HEK293T (cell line): Measurements from ENCODE around the gene GLRX2.
"Not testable (repeated sequence)": the region's sequence is repeated elsewhere in the genome, so short reads cannot be mapped to it uniquely, and the experiment has no call there.

ENCODE experiments used
- CTCF ChIA-PET: fragments of 350-600 bp; formaldehyde crosslinking; extraction: SDS; loops from one replicate; lab custom pipeline; 2021; ENCODE audit warnings: antibody characterized with exemption, inconsistent platforms; lab: Yijun Ruan, JAX
- POLR2A ChIA-PET: fragments of 350-600 bp; formaldehyde crosslinking; extraction: SDS; loops from one replicate; lab custom pipeline; 2020; ENCODE audit warnings: antibody characterized with exemption, inconsistent platforms; lab: Yijun Ruan, JAX
- DNase-seq: peaks from one replicate; pipeline ENCODE4 v3.0.0; 2012; ENCODE audit warnings: mixed read lengths; ENCODE audit errors: extremely low spot score
- ARNT ChIP-seq: fragments of 450-650 bp; IDR thresholded peaks from 2 replicates; pipeline ENCODE4 v1.6.1; 2017; ENCODE audit warnings: mild to moderate bottlenecking
- BHLHE40 ChIP-seq: fragments of 450-650 bp; IDR thresholded peaks from 2 replicates; pipeline ENCODE4 v1.6.1; 2016; ENCODE audit warnings: mild to moderate bottlenecking, moderate library complexity, borderline replicate concordance
- CTBP1 ChIP-seq: fragments of 450-650 bp; IDR thresholded peaks from 2 replicates; pipeline ENCODE4 v1.6.1; 2016; ENCODE audit warnings: borderline replicate concordance
- ELF4 ChIP-seq: fragments of 450-650 bp; IDR thresholded peaks from 2 replicates; pipeline ENCODE4 v1.6.1; 2017; ENCODE audit warnings: antibody characterized with exemption
- FOXA1 ChIP-seq: fragments of 450-650 bp; IDR thresholded peaks from 2 replicates; pipeline ENCODE4 v1.6.1; 2016; ENCODE audit warnings: mild to moderate bottlenecking
- FOXK2 ChIP-seq: fragments of 450-650 bp; IDR thresholded peaks from 2 replicates; pipeline ENCODE4 v1.6.1; 2016; ENCODE audit warnings: mild to moderate bottlenecking
- FOXM1 ChIP-seq: fragments of 450-650 bp; IDR thresholded peaks from 2 replicates; pipeline ENCODE4 v1.6.1; 2017; ENCODE audit warnings: mild to moderate bottlenecking, borderline replicate concordance
- HDGF ChIP-seq: fragments of 450-650 bp; IDR thresholded peaks from 2 replicates; pipeline ENCODE4 v1.6.1; 2017; ENCODE audit warnings: antibody characterized with exemption, borderline replicate concordance
- L3MBTL2 ChIP-seq: fragments of 450-650 bp; conservative IDR thresholded peaks from 2 replicates; pipeline ENCODE4 v1.6.1; 2016; ENCODE audit warnings: mild to moderate bottlenecking
- LEF1 ChIP-seq: fragments of 450-650 bp; IDR thresholded peaks from 2 replicates; pipeline ENCODE4 v1.6.1; 2017; ENCODE audit warnings: mild to moderate bottlenecking, borderline replicate concordance
- NFRKB ChIP-seq: fragments of 450-650 bp; IDR thresholded peaks from 2 replicates; pipeline ENCODE4 v1.6.1; 2016; ENCODE audit warnings: mild to moderate bottlenecking, moderate library complexity
- SP1 ChIP-seq: fragments of 450-650 bp; IDR thresholded peaks from 2 replicates; pipeline ENCODE4 v1.6.1; 2017
- SUZ12 ChIP-seq: fragments of 450-650 bp; IDR thresholded peaks from 2 replicates; pipeline ENCODE4 v1.6.1; 2016; ENCODE audit warnings: mild to moderate bottlenecking
- TARDBP ChIP-seq: fragments of 450-650 bp; IDR thresholded peaks from 2 replicates; pipeline ENCODE4 v1.6.1; 2016
- ZNF384 ChIP-seq: fragments of 450-650 bp; IDR thresholded peaks from 2 replicates; pipeline ENCODE4 v1.6.1; 2016
- TF ChIP-seq, protein P1 (sequence below): fragments of 450-650 bp; IDR thresholded peaks from 2 replicates; pipeline ENCODE4 v1.6.1; 2016

GLRX2 gene

DNA sequence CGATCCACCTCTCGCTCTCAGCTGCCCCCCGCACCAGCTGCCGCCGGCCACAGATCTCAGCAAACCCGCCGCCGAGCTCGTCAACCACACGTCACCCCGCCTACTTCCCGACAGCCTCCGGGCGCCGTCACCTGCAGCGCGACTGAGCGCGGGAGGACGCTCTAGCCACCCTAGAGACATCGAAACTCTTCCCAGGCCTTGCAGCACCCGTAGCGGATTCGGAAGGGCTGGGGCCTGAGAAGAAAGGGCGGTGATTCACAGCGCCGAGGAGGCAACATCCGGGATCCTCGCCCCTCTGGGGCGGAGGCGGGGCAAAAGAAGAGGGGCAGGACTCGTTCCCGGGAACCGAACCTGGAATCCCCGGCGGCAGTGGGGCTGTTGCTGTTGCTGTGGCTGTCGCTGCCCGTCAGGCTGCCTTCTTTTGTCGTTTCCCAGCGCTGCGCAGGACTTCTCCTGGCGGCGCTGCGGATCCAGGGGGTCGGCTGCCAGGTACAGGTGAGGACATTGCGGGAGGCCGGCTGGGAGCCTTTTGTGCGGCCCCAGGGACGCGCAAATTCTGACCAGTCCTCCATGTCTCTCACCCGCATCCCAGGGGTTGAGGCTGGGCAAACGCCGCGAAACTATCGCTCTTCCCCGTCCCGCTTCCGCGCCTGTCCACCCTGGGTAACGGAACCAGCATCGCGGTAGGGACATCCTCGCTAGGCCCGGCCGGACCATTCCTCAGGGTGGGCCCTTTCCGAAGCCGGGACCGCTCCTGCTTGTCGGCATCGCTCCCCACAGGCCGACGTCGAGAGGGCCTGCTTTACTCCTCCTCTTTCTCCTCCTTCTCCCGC is 45.7 kb downstream of the GLRX2 start, which contains the start of the genes RO60 and UCHL5:
Gene RO60, plus strand, starts transcription at position 331 of the 833 bp plus-strand sequence. CDS start 9,443 bp downstream, outside the sequence.
Gene UCHL5, minus strand, starts transcription at position 79 of the 833 bp plus-strand sequence. CDS start 100 bp downstream, outside the sequence.
- CTCF ChIA-PET = interaction anchor here (0.6 to 1.1 kb wide), 2 partner anchors 11 to 35 kb away, joined by 11 read pairs; no protein-coding TSS in a partner anchor

DNA sequence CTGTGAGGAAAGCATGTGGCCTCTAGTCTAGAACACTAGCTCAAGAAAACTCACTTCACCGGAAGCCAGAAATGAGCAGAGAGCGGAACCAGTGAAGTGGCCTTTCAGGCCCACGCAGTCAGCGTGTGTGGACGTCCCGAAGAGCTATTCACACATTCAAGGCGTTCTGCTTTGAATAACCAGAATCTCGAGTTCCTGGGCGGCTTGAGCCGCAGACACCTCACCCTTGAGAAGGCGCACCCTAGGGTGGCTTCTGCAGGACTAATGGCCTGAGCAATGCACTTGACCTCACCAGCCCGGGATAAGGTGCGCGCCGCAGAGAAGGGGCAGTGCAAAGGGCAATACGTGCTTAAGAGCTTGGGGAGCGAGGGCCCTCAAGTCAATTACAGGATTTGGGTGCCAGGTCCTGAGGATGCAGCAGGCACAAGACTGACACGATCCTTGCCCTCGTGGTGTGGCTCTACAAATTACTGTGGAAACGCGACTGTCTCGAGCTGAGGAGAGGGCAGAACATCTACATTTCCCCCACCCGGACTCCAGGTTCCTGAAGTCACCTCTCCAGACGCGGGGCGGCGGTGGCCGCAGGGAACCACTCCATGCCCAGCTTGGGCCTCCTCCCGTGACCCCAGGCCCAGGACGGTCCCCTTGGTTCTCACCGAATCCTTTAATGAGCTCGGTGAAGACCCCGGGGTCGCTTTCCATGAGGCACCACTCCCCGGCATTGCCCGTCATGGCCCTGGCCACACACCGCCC is 46.5 kb downstream of the GLRX2 start:
- CTCF ChIA-PET = interaction anchor here (0.6 to 1.1 kb wide), 3 partner anchors 11 to 45 kb away, joined by 3 to 11 read pairs (median 11); no protein-coding TSS in a partner anchor
- POLR2A ChIA-PET = interaction anchor here (0.6 to 3.6 kb wide), 19 partner anchors 10 to 250 kb away, joined by 3 to 40 read pairs (median 5); partner anchors contain the start of genes B3GALT2, CDC73, GLRX2 and RGS2
- peak; percentile 40 for DNase-seq
- peak; percentile 6; the same call in 1 of the 2 replicates for TF ChIP-seq L3MBTL2
- no peak; the same call in 1 of the 2 replicates for TF ChIP-seq LEF1

More for the DNA sequence above, 45.7 kb downstream of the GLRX2 start, which contains the start of the genes RO60 and UCHL5:
- POLR2A ChIA-PET = interaction anchor here (0.6 to 3.6 kb wide), 14 partner anchors 11 to 251 kb away, joined by 3 to 40 read pairs (median 5); partner anchors contain the start of genes CDC73, GLRX2 and RGS2
- peak; percentile 92 for DNase-seq
- TF ChIP-seq ZNF384 = no peak
- peak; percentile 93 for TF ChIP-seq L3MBTL2
- TF ChIP-seq NFRKB = no peak
- TF ChIP-seq ELF4 = peak; percentile 41; the same call in 1 of the 2 replicates
- TF ChIP-seq, protein P1, sequence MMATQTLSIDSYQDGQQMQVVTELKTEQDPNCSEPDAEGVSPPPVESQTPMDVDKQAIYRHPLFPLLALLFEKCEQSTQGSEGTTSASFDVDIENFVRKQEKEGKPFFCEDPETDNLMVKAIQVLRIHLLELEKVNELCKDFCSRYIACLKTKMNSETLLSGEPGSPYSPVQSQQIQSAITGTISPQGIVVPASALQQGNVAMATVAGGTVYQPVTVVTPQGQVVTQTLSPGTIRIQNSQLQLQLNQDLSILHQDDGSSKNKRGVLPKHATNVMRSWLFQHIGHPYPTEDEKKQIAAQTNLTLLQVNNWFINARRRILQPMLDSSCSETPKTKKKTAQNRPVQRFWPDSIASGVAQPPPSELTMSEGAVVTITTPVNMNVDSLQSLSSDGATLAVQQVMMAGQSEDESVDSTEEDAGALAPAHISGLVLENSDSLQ = peak; percentile 92
- TF ChIP-seq HDGF = no peak
- TF ChIP-seq CTBP1 = peak; percentile 51; the same call in 1 of the 2 replicates
- TF ChIP-seq LEF1 = no peak
- no peak for TF ChIP-seq BHLHE40
- no peak for TF ChIP-seq SP1

DNA sequence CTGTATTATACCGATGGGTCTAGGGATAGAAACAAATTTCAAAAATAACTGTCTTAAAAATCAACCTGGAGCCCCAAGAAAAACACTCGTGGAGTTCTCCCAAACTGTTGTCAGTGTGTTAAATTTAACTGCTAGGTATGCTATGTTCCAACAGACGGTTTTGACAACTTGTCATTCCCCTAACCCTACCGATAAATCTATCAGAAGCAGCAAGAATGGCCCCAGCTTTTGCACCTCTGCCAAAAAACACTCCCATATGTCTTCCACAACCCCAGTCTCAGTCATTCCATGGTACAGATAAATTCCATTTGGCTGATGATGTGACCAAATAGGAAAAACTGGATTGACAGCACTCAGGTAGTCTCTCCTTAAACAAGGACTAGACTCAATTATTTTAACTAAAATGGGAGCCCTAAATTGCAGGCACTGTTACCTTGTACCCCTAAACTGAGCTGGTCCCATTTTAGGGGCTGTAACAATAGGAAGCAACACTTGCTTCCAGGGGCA is 51.0 kb downstream of the GLRX2 start:
- POLR2A ChIA-PET = no interaction called here
- DNase-seq = no peak
- CTCF ChIA-PET = no interaction called here
- TF ChIP-seq BHLHE40 (no peak), FOXK2 (no peak), FOXM1 (no peak), HDGF (no peak), L3MBTL2 (no peak), ARNT (no peak), NFRKB (no peak), ZNF384 (no peak), CTBP1 (no peak), SP1 (no peak), ELF4 (no peak), LEF1 (no peak), FOXA1 (no peak), SUZ12 (no peak), TARDBP (no peak)
- TF ChIP-seq, protein P1 = no peak

DNA sequence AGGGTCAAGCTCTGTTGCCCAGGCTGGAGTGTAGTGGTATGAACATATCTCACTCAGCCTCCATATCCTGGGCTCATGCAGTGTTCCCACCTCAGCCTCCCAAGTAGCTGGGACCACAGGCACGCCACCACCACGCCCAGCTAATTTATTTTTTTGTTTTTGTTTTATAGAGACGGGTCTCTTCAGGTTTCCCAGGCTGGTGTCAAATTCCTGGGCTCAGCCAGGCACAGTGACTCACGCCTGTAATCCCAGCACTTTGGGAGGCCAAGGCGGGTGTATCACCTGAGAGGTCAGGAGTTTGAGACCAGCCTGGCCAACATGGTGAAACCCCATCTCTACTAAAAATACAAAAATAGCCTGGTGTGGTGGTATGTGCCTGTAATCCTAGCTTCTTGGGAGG is 56.3 kb downstream of the GLRX2 start:
- DNase-seq, CTCF ChIA-PET: not testable (repeated sequence)
- POLR2A ChIA-PET = interaction anchor here (1.5 kb wide), 1 partner anchor 9 kb away, joined by 10 read pairs; no protein-coding TSS in a partner anchor
